OCI-LY3 (cell line): Measurements from ENCODE around the gene BCO2.

Experiments
- EZH2phosphoT487 ChIP-seq: fragments of 200-600 bp; shearing (Covaris generic); IDR thresholded peaks from 2 replicates; pipeline ENCODE4 v1.6.1; 2018; ENCODE audit warnings: antibody characterized with exemption, mixed run types, low read depth
- TF ChIP-seq, protein P1 (sequence below): fragments of 200-600, 300-600 bp; sonication (generic); IDR thresholded peaks from 2 replicates; pipeline ENCODE4 v1.5.1; 2014; ENCODE audit warnings: antibody characterized with exemption, low read length, low read depth

DNA sequence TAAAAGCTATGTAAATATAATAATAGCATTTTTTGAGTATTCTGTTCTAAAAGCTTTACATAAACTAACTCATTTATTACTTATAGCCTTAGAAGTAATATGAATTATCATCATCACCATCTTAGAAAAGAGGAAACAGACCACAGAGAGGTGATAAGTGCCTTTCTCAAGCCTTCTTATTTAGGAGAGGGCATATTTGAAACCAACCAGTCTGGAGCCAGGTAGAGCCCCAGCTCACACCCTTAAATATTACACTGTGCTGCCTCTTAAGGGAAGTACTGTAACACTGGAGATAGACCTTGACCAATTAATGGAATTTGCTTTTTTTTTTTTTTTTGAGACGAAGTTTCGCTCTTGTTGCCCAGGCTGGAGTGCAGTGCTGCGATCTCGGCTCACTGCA lies 2.3 kb downstream of the BCO2 start:
- TF ChIP-seq, protein P1, sequence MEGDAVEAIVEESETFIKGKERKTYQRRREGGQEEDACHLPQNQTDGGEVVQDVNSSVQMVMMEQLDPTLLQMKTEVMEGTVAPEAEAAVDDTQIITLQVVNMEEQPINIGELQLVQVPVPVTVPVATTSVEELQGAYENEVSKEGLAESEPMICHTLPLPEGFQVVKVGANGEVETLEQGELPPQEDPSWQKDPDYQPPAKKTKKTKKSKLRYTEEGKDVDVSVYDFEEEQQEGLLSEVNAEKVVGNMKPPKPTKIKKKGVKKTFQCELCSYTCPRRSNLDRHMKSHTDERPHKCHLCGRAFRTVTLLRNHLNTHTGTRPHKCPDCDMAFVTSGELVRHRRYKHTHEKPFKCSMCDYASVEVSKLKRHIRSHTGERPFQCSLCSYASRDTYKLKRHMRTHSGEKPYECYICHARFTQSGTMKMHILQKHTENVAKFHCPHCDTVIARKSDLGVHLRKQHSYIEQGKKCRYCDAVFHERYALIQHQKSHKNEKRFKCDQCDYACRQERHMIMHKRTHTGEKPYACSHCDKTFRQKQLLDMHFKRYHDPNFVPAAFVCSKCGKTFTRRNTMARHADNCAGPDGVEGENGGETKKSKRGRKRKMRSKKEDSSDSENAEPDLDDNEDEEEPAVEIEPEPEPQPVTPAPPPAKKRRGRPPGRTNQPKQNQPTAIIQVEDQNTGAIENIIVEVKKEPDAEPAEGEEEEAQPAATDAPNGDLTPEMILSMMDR, result no peak
- TF ChIP-seq EZH2phosphoT487, result no peak
